GM19328 (cell line): ENCODE results near the gene STYK1.
"Not testable (repeated sequence)": the region's sequence is repeated elsewhere in the genome, so short reads cannot be mapped to it uniquely, and the experiment has no call there.

Experiments used
- ATAC-seq: cut with Tn5 transposase; IDR thresholded peaks from one replicate; pipeline ENCODE4 v1.9.1; 2021; ENCODE audit warnings: mild to moderate bottlenecking, moderate library complexity; ENCODE audit not compliant: unreplicated experiment

STYK1 gene

DNA sequence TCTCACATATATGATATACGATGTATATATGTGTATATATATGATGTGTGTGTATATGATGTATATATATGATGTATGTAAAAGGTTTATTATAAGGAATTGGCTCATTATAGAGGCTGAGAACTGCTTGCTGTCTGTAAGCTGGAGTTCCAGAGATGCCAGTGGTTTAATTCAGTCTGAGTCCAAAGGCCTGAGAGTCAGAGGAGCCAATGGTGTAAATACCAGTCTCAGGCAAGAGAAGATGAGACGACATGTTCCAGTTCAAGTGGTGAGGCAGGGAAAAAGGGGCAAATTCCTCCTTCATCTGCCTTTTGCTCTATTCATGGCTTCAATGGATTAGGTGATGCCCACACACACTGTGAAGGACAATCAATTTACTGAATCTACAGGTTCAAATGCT lies 17.1 kb upstream of the STYK1 start:
- ATAC-seq, result no peak

DNA sequence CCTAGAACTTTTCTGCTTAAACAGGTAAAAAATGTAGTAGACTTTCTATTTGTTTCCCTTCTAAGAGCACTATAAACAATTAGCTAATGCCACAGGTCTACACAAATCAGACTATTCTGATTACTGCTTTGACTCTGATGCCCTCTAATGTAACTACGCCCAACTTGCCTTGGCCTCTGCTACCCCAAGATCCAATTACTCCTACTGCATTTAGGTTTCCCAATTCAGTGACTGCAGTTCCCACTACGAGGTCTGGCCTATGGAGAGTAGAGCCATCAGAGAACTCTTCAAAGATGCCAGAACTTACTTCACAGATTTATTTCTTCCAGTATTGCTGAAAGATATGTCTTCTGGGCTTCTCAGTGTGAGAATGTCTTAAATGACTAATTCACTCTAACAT lies 15.3 kb upstream of the STYK1 start:
- ATAC-seq, result no peak

DNA sequence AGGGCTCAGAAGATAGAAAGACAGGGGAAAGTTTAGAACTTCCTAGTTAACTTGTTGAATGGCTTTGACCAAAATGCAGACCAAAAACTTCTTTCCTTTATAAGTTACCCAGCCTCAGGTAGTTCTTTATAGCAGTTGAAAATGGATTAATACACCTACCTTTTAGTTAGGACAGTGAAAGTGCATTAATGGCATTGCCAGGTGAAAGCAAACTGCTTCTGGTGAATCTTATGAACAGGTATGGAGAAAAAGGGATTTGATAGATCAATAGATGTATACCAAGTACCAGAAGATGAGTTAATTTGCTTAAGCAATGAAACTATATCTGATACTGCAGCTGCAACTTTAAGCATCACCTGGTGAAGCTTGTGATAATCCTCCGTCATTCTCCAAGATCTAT lies 14.2 kb upstream of the STYK1 start:
- no peak for ATAC-seq

DNA sequence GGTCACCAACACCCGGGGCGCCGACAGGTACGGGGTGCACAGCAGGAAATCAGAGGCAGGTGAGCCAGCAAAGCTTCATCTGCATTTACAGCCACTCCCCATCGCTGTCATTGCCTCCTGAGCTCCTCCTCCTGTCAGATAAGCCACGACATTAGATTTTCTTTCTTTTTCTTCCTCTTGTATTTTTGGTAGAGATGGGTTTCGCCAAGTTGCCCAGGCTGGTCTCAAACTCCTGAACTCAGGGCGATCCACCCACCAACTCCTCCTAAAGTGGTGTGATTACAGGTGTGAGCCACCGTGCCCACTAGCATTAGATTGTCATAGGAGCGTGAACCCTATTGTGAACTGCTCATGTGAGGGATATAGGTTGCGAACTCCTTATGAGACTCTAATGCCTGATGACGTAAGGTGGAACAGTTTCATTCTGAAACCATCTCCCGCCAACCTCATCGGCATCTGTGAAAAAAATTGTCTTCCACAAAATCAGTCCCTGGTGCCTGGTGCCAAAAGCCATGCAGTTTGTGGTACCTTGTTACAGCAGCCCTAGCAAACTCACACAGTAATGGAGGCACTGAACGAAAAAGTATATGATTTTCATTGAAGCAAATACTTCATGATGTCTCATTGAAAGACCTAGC lies 1.5 kb downstream of the STYK1 start:
- ATAC-seq, result no peak

DNA sequence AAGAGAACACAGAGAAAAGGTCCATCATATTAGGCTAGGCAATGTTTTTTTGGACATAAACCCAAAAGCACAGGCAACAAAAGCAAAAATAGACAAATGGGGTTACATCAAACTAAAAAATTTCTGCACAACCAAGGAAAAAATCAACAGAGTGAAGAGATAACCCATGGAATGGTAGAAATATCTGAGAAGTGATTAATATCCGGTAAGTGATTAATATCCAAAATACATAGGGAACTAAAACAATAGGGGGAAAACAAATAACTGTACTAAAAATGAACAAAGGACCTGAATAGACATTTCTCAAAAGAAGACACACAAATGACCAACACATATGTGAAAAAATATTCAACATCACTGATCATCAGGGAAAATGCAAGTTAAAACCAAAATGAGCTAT lies 4.3 kb downstream of the STYK1 start:
- ATAC-seq, result no peak

DNA sequence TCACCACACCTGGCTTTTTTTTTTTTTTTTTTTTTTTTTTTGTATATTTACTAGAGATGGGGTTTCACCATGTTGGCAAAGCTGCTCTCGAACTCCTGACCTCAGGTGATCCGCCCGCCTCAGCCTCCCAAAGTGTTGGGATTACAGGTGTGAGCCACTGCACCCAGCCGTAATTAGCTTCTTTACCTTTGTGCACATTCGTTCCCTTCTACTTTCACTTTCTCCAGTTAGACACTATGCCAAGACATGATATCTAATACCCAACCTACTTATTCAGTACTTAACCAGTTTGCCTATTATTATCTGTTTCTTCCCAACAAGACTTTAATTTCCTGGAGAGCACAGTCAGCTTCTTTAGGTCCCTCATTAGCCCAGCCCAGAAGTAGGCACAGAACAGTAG lies 5.3 kb downstream of the STYK1 start:
- ATAC-seq, result no peak

DNA sequence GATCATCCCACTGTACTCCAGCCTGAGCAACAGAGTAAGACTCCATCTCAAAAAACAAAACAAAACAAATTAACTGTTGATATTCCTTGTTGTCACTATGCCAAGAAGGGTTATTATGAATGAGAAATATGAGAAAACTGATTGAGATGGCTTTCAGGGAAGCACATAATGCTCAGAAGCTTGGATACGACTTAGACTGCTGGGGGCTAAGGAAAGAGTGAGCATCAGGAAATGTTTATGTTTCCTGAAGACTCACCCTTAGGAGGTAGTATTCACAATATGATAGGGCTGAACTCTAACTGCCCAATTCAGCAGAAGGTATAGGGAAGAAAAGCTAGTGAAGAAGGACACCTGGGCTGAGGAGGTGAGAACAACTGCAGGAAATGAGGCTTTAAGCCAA lies 6.3 kb downstream of the STYK1 start:
- ATAC-seq, result no peak

DNA sequence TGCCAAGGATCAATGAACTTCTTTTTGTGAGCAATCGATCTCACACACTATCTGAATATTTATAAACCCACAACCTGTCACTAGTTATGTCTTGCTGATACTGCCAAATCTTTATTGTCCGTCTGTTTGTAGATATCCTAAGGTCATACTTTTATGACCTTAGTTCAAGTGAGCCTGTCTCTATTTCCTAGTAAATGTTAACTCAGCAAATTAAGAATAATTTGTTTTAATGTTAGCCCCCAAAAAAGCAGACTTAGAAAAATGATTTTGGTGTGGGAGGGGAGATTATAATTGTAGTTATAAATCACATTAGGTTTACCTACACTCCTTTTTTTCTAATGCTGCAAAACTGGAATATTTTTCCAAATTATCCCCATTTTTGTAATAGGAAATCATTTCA lies 9.4 kb downstream of the STYK1 start:
- no peak for ATAC-seq

DNA sequence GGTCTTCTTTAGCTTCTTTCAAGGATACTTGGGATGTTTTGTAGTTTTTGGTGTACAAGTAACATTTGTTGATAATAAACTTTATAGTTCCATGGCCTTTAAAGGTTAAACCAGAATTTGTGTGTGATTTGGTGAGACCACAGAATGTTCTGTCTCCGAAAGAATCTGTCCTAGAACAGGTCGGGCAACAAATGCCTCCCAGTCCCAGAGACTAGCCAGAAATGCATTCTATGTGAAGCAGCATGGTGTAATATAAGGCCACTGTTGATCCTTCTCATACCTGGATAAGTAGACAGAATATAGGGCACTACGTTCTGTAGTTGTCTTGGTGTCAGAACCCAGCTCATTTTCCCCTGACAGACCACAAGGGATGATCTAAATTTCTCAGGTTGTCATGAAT lies 10.0 kb downstream of the STYK1 start:
- no peak for ATAC-seq

DNA sequence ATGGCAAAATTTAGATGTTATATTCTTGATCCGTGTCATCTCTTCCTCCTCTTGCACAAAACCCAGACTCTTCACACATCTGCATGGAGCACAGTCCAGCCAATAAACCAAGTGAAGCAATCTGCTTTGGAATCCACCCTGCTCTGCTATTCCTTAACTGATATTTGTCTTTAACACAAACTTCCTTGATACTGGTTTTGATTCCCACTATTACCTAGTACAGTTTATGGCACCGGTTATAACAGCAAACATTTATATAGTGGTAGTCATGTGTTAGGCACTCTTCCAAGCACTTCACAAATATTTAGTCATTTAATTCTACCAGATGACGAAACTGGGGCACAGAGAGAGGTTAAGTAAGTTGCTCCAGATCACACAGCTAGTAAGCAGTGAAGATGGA lies 12.5 kb downstream of the STYK1 start:
- no peak for ATAC-seq

DNA sequence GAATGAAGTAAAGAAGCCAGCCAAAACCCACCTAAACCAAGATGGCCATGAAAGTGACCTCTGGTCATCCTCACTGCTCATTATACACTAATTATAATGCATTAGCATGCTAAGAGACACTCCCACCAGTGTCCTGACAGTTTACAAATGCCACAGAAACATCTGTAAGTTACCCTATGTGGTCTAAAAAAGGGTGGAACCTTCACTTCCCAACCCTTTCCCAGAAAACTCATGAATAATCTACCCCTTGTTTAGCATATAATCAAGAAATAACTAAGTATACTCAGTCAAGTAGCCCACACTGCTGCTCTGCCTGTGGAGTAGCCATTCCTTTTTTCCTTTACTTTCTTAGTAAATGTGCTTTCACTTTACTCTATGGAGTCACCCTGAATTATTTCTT lies 19.8 kb downstream of the STYK1 start:
- no peak for ATAC-seq

DNA sequence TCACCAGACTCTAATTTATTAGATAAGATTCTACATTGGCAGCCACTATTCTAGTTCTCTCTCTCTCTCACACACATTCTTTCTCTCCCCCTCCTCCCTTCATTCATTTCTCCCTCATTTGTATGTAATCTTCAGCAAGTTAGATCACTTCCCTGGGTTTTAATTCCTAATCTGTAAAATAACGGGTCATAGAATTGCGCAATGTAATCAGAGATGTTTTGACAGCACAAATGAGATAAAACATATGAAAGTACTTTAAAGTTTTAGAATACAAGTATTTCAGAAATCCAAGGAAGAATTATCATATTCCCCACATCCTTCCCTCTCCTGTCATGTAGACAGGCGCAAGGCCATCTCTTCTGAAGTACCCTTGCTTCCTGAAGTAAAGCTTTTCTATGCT lies 21.7 kb downstream of the STYK1 start:
- no peak for ATAC-seq

DNA sequence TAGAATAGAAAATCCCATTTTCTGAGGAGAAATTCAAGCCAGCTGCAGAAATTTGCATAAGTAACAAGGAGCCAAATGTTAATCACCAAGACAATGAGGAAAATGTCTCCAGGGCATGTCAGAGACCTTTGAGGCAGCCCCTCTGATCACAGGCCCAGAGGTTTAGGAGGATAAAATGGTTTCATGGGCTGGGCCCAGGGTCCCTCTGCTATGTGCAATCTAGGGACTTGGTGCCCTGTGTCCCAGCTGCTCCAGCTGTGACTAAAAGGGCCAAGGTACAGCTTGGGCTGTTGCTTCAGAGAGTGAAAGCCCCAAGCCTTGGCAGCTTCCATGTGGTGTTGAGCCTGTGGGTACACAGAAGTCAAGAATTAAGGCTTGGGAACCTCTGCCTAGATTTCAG lies 27.3 kb downstream of the STYK1 start:
- not testable (repeated sequence) for ATAC-seq

DNA sequence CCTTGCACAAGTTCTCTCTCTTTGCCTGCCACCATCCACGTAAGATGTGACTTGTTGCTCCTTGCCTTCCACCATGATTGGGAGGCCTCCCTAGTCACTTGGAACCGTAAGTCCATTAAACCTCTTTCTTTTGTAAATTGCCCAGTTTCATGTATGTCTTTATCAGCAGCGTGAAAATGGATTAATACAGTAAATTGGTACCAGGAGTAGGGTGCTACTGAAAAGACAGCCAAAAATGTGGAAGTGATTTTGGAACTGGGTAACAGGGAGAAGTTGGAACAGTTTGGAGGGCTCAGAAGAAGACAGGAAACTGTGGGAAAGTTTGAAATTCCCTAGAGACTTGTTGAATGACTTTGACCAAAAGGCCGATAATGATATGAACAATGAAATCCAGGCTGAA lies 27.9 kb downstream of the STYK1 start:
- ATAC-seq, result no peak

DNA sequence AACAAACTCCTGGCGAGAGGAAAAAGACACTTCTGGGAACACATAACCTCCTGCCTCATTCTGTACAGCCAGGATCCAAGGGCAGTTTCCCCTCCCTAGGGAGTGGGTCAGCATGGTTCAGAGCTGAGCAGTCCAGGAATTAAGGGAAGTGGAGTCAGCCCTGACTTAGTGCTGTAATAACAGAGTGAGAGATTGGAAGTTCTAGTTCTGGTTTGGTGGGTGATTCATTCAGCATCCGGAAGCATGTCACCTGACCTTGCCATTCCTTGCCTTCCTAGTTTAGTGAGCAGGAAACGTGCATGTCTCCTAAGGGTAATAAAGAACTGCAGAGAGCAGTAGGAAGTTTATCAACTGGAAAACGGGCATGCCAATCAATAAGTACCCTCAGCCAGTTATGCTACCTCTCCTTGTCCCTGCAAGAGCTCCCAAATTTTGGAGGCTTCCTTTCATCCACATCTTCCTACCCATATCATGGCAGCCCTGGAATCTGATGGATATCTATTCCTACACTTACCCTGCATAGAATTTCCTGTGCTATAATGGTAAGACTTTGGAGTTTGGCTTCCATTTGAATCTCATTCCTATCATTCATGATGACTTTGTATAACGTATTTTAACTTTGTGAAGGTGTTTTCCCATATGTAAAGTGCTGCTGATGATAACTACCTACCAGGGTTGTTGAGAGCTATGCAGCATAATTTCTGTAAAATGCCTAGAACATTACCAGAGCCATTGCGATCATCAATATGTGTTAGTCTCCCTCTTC lies 31.9 kb downstream of the STYK1 start:
- ATAC-seq, result no peak

DNA sequence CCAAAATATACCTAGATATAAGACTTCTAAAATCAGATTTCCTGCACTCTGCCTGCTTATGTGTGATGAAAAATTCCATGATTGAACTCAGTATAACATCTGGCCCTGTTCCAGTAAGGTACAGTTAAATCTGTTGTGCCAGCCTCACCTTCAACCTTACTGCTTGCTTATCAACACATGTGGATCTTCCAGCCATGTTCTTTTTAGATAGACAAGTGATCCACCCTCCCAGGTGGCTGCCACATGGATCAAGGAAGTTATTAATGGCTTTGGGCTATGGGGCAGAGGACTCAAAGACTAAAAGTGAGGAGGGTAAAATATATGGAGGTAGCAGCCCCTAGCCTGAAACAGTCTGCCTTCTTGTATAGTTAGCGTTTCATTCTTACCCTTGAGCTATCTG lies 35.1 kb downstream of the STYK1 start:
- ATAC-seq, result no peak

DNA sequence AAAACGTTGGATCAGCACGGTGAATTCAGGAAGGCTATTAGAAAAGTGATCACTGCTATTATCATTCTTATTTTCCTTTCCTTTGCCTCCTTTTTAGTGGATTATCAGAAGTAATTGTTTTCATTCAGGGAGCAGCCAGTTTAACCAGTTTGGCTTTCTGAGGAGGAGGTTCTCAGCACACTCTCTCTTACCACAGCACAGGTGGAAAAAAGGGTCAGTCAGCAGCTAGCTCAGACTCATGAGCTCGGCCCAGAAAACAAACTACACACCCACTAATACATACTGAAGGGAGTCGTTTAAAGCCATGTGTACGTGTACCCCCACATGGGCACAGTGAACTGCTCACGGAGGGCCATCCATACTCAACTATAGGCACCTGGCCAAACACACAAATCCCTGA lies 37.2 kb downstream of the STYK1 start:
- ATAC-seq, result no peak

DNA sequence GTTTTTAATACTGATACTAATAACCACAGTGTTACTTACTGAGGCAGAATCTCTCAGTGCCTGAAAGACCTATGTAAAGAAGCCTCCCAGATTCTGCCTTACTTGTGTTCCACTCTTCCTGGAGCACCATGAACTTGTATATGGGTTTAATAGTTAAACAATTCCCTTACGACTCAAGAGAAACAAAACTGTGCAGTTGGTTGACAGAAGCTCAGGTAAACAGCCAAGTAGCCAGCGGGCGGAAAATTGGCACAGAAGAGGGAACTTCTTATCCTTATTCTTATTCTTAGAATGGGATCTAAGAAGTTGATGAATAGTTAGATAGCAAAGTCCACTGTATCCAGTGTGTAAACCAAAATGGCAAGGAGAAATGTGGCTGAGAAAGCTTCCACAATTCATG lies 37.7 kb downstream of the STYK1 start:
- ATAC-seq, result no peak

DNA sequence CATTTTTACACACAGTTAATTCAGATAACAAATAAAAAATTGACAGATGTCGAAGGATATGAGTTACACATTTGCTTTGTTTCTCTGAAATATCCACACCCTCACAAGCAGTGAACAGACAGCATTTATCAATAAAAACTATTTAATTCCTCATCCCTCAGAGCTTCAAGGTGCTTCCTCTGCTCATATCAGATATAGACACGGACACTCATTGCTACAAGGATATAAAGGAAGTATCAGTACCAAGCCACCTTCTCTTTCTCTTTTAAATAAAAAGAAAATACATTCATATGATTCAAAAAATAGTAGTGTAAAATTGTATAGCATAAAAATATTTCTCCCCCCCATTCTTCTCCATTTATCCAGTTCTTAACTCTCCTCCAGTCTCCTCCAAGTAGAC lies 38.5 kb downstream of the STYK1 start:
- ATAC-seq, result no peak

DNA sequence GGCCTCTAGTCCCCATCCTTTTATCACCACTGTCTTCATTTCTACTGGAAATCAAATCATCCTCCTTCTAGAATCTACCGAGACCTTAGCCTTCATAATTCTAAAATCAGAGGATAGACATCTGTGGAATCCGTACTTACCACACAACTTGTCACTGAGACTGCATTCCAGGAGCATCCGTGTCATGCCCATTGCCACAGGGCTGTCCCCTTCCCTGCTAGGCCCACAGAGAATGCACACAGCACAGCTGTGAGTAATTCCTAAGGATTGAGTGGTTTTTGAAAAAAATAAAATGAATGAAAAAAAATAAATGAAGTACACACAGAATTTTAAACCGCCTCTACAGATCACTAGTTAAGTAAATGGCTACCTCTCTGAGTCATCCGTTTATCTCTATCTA lies 39.4 kb downstream of the STYK1 start:
- no peak for ATAC-seq

DNA sequence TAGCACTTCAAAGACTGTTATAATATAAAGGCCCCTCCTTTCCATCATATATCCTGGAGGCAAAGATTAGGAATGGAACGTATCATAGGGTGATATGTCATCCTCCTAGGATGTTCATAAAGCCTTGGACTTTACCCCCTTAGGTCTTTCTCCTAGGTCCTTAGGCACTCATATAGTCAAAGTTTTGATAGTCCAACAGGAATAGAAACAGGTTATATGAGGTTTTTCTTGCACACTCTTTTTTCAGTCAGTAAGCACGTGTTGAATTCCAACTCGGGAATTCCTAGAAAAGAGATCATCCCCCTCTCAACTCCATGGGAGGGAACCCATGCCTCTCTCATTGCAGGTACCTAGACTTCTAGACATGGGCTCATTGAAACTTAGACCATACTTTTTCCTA lies 40.3 kb downstream of the STYK1 start:
- no peak for ATAC-seq

DNA sequence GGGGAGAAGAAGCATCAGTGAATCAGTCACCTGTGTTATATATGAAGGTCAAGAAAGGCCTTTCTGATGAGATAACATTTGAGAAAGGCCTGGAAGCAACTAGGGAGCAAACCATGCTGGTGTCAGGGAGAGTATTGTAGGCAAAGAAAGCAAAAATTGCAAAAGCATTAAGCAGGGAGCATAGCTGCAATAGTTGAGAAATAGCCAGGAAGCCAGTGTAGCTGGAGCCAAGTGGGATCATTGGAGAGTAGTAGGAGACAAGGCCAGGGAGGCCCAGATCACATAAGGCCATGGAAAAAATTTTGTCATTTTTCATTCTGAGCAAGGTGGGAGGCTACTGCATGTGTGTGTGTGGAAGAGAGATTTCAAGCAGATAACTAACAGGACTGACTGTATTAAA lies 41.6 kb downstream of the STYK1 start:
- ATAC-seq, result no peak

DNA sequence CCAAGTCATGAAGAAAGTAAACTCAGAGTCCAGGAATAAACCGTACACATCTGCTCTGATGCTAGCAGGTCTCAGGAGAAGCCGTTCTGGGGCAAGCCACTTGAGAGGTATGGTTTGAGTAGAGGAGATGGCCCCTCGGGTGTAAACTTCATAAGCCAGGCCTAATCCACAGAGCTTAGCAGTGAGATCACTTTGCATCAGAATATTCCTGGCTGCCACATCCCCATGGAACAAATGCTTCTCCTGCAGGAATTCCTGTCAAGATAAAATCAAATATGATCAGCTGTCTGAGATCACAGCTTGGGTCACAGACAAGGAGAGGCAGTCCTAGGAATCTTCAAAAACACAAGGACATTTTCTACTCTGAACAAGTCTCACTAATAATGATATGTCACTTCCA lies 49.2 kb downstream of the STYK1 start:
- no peak for ATAC-seq
